Measurements from ENCODE around the gene INS.

DNA sequence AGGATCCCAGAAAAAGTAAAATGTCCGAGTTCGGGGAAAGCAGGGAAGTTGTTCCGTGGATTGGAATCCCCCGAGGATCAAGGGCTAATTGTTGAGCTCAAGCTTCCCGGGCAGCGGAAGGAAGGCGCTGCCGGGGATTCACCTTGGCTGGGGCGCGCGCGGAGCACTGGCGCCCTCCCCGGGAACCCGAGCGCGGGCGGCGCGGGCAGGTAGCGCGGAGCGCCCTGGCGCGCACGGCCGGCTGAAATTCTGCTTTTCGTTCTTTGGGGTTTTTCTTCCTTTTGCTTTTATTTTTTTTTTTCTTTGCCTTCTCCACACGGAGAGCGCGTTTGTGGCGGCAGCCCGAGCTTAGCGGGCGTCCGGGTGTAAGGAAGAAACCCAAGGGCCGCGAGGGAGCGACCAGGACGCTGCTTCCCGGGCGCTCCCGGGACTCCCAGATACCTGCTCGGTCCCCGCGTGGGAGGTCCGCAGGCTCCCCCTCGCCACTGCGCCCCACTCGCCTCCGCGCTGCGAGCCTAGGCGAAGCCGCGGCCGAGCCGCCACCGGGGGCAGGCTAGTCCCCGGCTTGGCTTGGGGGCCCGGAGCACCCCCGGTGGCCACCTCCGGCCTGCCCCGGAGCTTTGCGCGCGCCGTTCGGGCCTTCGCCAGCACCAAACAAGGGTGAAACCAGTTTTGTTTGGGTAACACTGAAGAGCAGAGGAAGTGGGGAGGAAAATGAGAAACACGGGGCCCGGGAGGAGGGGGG, 17.0 kb downstream of the INS start:
- TF ChIP-seq, protein P1, sequence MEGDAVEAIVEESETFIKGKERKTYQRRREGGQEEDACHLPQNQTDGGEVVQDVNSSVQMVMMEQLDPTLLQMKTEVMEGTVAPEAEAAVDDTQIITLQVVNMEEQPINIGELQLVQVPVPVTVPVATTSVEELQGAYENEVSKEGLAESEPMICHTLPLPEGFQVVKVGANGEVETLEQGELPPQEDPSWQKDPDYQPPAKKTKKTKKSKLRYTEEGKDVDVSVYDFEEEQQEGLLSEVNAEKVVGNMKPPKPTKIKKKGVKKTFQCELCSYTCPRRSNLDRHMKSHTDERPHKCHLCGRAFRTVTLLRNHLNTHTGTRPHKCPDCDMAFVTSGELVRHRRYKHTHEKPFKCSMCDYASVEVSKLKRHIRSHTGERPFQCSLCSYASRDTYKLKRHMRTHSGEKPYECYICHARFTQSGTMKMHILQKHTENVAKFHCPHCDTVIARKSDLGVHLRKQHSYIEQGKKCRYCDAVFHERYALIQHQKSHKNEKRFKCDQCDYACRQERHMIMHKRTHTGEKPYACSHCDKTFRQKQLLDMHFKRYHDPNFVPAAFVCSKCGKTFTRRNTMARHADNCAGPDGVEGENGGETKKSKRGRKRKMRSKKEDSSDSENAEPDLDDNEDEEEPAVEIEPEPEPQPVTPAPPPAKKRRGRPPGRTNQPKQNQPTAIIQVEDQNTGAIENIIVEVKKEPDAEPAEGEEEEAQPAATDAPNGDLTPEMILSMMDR (IDR thresholded peaks at IDR 0.05; ENCODE audit: low read depth, low read length, poor library complexity, severe bottlenecking), result no peak
- 0 out of 2 replicates have a peak, but pooled peaks have one; percentile 45 for TF ChIP-seq EZH2phosphoT487 (IDR thresholded peaks at IDR 0.05; ENCODE audit: borderline replicate concordance, low read length)
